Measurements from ENCODE around the gene PLB1. TPM values are rescaled to one million over a fixed set of nuclear protein-coding genes. Genes with fewer than 3 reads are reported as not detected.

The PLB1 gene
- total RNA-seq, 2 donors from 2014 or later, result 19.2 to 29.6 TPM

DNA sequence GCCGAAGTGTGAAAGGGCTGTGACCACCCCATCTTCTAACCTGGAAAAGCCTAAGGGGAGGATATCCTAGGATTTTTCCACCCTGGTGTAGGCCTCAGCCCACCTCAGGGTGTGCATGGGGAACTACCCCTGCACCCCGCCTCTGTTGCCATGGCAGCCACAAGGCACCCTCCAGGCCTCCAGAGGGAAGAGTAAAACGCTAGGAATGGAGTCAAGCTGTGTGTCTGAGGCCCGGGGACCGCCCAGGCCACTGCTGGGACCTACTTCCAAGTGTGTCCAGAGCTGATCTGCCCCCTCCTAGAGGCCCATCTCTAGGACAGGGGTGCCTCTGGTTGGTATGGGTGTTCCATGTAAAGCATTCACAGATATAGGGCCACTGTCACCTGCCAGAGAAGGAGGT, 86.7 kb downstream of the PLB1 start:
- TF ChIP-seq, protein P1, sequence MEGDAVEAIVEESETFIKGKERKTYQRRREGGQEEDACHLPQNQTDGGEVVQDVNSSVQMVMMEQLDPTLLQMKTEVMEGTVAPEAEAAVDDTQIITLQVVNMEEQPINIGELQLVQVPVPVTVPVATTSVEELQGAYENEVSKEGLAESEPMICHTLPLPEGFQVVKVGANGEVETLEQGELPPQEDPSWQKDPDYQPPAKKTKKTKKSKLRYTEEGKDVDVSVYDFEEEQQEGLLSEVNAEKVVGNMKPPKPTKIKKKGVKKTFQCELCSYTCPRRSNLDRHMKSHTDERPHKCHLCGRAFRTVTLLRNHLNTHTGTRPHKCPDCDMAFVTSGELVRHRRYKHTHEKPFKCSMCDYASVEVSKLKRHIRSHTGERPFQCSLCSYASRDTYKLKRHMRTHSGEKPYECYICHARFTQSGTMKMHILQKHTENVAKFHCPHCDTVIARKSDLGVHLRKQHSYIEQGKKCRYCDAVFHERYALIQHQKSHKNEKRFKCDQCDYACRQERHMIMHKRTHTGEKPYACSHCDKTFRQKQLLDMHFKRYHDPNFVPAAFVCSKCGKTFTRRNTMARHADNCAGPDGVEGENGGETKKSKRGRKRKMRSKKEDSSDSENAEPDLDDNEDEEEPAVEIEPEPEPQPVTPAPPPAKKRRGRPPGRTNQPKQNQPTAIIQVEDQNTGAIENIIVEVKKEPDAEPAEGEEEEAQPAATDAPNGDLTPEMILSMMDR (IDR thresholded peaks at IDR 0.05), result no peak
- Histone ChIP-seq H3K9me3 (no peaks in the 10 kb centered on the region), H3K27ac (no peak overlapping the region), H3K4me3 (no peak overlapping the region), H3K4me1 (ENCODE audit: control insufficient read depth in 1 of 2, low read depth in 2 of 2) (peaks cover 12 to 17% of the 10 kb centered on the region in 2 donors), H3K27me3 (replicated peaks; ENCODE audit: insufficient read depth) (no peaks in the 10 kb centered on the region), H3K36me3 (no peaks in the 10 kb centered on the region)
- ATAC-seq (ENCODE audit: insufficient number of reproducible peaks, low FRiP score, low read depth) (no peak), DNase-seq (ENCODE audit: low spot score) (no peak)

DNA sequence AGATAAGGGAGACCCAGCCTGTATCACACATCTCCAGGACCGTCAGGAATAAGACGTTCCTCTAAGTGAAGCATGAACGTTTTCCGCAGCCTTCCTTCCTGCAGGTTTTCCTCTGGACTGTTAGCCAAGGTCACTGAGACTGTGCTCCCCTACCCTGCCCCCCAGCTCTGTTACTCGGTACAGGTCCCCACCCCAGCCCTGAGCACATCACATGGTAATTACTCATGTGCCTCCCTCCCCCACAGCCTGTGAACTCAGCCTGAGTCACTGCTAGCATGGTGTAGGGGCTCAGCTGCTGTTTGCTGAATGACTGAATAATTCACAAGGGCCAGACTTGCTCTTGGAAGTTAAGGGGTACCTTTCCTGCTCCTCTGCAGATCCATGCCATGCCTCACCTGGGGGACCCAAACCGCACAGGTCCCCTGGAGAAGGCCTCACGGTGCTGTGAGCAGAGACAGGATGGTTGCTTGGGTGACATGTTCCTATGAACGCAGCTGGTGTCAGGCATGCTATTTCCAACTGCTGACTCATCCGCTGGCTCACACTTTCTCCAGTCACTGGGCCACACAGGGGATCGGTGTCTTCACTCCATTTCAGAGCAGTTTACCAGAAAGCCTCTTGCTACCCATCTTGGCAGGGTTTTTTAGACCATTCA, 88.2 kb downstream of the PLB1 start:
- Histone ChIP-seq H3K27me3 (replicated peaks; ENCODE audit: insufficient read depth) (no peaks in the 10 kb centered on the region), H3K27ac (peak overlapping the region; percentile 72 to 84), H3K9me3 (no peaks in the 10 kb centered on the region), H3K36me3 (no peaks in the 10 kb centered on the region), H3K4me3 (peak overlapping the region; percentile 22), H3K4me1 (ENCODE audit: control insufficient read depth in 1 of 2, low read depth in 2 of 2) (peaks cover 12 to 17% of the 10 kb centered on the region in 2 donors)
- ATAC-seq (ENCODE audit: insufficient number of reproducible peaks, low FRiP score, low read depth) (peak; percentile 90), DNase-seq (ENCODE audit: low spot score) (peak; percentile 80)
- TF ChIP-seq, protein P1 (IDR thresholded peaks at IDR 0.05), result no peak

DNA sequence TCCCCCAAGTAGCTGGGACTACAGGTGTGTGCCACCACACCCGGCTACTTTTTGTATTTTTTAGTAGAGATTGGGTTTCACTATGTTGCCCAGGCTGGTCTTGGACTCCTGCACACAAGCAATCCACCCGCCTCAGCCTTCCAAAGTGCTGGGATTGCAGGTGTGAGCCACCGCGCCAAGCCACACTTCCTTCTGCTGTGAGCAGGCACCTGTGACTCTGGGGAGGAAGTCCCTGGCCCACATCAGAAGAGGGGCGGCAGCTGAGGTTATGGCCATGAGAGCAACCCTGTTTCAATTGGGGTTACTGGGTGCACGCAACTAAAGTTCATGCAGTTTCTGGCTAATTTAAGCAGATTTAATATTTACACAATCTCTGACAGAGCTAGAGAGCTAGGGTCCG, 91.0 kb downstream of the PLB1 start:
- no peak overlapping the region for H3K27ac ChIP-seq
- no peak for ATAC-seq (ENCODE audit: insufficient number of reproducible peaks, low FRiP score, low read depth)
- H3K4me3 ChIP-seq, result no peak overlapping the region
- no peaks in the 10 kb centered on the region for H3K9me3 ChIP-seq
- no peak for DNase-seq (ENCODE audit: low spot score)
- peaks cover 12 to 17% of the 10 kb centered on the region in 2 donors for H3K4me1 ChIP-seq (ENCODE audit: control insufficient read depth in 1 of 2, low read depth in 2 of 2)
- TF ChIP-seq, protein P1 (IDR thresholded peaks at IDR 0.05), result no peak
- H3K27me3 ChIP-seq (replicated peaks; ENCODE audit: insufficient read depth), result no peaks in the 10 kb centered on the region
- no peaks in the 10 kb centered on the region for H3K36me3 ChIP-seq

DNA sequence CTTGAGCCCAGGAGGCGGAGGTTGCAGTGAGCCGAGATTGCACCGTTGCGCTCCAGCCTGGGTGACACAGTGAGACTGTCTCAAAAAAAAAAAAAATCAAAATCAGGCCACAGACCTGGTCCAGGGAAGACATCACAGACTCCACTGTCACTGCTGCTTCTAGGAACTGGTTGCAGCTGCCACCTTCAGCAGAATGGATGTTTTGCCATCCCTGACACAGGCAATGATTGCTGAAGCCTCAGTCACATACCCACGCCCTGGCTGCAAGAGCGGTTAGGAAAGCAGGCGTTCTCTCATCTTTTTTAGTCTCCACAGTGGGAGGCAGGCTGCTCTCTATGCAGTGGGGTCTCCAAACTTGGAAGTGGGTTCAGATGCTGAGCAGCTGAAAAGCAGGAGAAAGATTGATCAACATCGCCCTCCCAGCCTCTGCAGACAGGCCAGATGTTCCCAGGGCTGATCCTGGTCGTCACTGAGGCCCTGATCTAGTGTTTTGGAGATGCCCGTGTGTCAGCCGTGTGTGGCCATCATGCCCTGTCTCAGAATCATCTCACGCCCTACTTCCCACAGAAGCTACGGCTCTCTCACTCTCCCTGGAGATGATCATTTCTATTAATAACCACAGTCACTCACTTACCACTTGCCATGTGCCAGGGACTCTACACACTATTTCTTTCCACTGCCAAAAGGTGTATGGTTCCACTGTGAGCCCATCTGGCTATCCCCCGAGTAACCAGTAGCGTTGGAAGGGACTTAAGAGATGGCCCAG, 91.8 kb downstream of the PLB1 start:
- Histone ChIP-seq H3K4me1 (ENCODE audit: control insufficient read depth in 1 of 2, low read depth in 2 of 2) (peaks cover 12 to 17% of the 10 kb centered on the region in 2 donors), H3K27ac (no peak overlapping the region), H3K36me3 (no peaks in the 10 kb centered on the region), H3K9me3 (no peaks in the 10 kb centered on the region), H3K27me3 (replicated peaks; ENCODE audit: insufficient read depth) (no peaks in the 10 kb centered on the region), H3K4me3 (no peak overlapping the region)
- DNase-seq (ENCODE audit: low spot score), result no peak
- no peak for ATAC-seq (ENCODE audit: insufficient number of reproducible peaks, low FRiP score, low read depth)
- TF ChIP-seq, protein P1 (IDR thresholded peaks at IDR 0.05), result no peak

DNA sequence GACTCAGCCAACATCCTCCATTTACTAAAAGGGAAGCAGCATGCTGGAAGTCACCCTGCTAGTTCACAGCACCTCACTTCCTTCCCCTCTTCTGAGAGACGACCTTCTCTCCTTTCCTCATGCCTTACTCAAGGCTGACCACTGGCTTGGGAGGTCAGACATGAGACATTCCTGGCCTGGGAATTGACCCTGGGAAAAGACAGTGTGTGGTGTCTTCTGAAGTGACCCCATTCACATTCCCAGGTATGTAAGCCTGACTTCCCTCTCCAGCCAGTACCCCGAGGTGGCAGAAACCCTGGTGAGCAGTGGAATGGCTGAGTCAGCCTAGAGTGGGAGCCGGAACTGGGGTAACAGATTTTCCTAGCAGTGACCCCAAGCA, 92.4 kb downstream of the PLB1 start:
- TF ChIP-seq, protein P1 (IDR thresholded peaks at IDR 0.05), result no peak
- DNase-seq (ENCODE audit: low spot score), result no peak
- Histone ChIP-seq H3K27ac (no peak overlapping the region), H3K4me3 (no peak overlapping the region), H3K27me3 (replicated peaks; ENCODE audit: insufficient read depth) (no peaks in the 10 kb centered on the region), H3K9me3 (no peaks in the 10 kb centered on the region), H3K36me3 (no peaks in the 10 kb centered on the region), H3K4me1 (ENCODE audit: control insufficient read depth in 1 of 2, low read depth in 2 of 2) (peaks cover 12 to 20% of the 10 kb centered on the region in 2 donors)
- no peak for ATAC-seq (ENCODE audit: insufficient number of reproducible peaks, low FRiP score, low read depth)

All from thoracic aorta (tissue), 2 donors.